Lung (tissue), 12 donors: Measurements from ENCODE around the gene SLIT1. TPM values are rescaled to one million over a fixed set of nuclear protein-coding genes. Genes with fewer than 3 reads are reported as not detected.
A peak's percentile ranks its signal among the peaks of the same experiment; 100 is the strongest.

Source experiments
- ATAC-seq: fragments of 200-7000 bp; cut with Tn5 transposase; one replicate; pipeline ENCODE4 v1.9.1; 2020; ENCODE audit warnings: moderate number of reproducible peaks; ENCODE audit not compliant: insufficient read depth, low FRiP score
- DNase-seq, 3 donors: peaks; one replicate each; pipeline ENCODE4 v3.0.0-alpha.2; 2013 to 2017
- H3K27ac ChIP-seq, 2 donors: one replicate each; pipeline ENCODE4 v1.5.1; 2013; ENCODE audit warnings: mild to moderate bottlenecking in 2 of 2, moderate library complexity in 2 of 2, control low read depth in 1 of 2, inconsistent platforms in 1 of 2, low read depth in 1 of 2, low read length in 1 of 2
- H3K27me3 ChIP-seq, 3 donors: one replicate each; pipeline ENCODE4 v1.5.1; 2013; ENCODE audit warnings: low read length in 2 of 3; ENCODE audit not compliant: control insufficient read depth in 3 of 3, insufficient read depth in 3 of 3
- H3K36me3 ChIP-seq, 4 donors: one replicate each; pipeline ENCODE4 v1.5.1; 2013; ENCODE audit warnings: low read length in 4 of 4, mild to moderate bottlenecking in 1 of 4, moderate library complexity in 1 of 4; ENCODE audit not compliant: control insufficient read depth in 4 of 4, insufficient read depth in 4 of 4
- H3K4me1 ChIP-seq, 5 donors: one replicate each; pipeline ENCODE4 v1.5.1; 2013; ENCODE audit warnings: low read length in 5 of 5, mild to moderate bottlenecking in 2 of 5, moderate library complexity in 1 of 5; ENCODE audit not compliant: control insufficient read depth in 5 of 5, insufficient read depth in 5 of 5
- H3K4me3 ChIP-seq: one replicate; pipeline ENCODE4 v1.5.1; 2013; ENCODE audit warnings: mild to moderate bottlenecking, control low read depth, moderate library complexity
- H3K9ac ChIP-seq, 2 donors: one replicate each; pipeline ENCODE4 v1.5.1; 2013; ENCODE audit warnings: low read length in 2 of 2, control low read depth in 1 of 2; ENCODE audit not compliant: insufficient read depth in 1 of 2
- H3K9me3 ChIP-seq, 4 donors: one replicate each; pipeline ENCODE4 v1.5.1; 2013; ENCODE audit warnings: low read length in 3 of 4, mild to moderate bottlenecking in 1 of 4, moderate library complexity in 1 of 4; ENCODE audit not compliant: control insufficient read depth in 4 of 4, insufficient read depth in 3 of 4
- CTCF ChIP-seq: IDR thresholded peaks from 2 replicates; pipeline ENCODE4 v1.5.1; 2012; ENCODE audit warnings: mild to moderate bottlenecking; ENCODE audit errors: control extremely low read depth, extremely low read depth
- WGBS, 2 donors: extraction: QIAGEN DNeasy Blood & Tissue Kit; methylation state at CpG; one replicate each; pipeline ENCODE4 v1.1.7; 2013; 5-methylcytosine and 5-hydroxymethylcytosine counted together
- polyA plus RNA-seq, 2 donors: library from polyadenylated mRNA; stranded (reverse); fragments of 200-250 nt; gene quantifications; one replicate each; pipeline ENCODE4 v1.2.1, GENCODE V29; 2013
- total RNA-seq, 2 donors: library from RNA; depleted of rRNA in 1 of 2; stranded (reverse); fragments of >200 nt in 1 of 2; gene quantifications; one replicate each; pipeline ENCODE4 v1.2.1, GENCODE V29; 2014 to 2021
- donor health status: control.
- donor health status: control.
- donor health status: Bipolar disorder and iron deficiency.
- donor health status: healthy.
- donor health status: DM: yes; HTN: yes; CAD: no.

The SLIT1 gene
- total and polyA plus RNA-seq, 4 donors: 0.39 to 5.6 (median 0.57) TPM

- Histone ChIP-seq H3K36me3 (no peaks in the 10 kb centered on the region), H3K4me1 (no peaks in the 10 kb centered on the region), H3K9me3 (peaks cover 0 to 4% (median under 1%) of the 10 kb centered on the region in 4 donors), H3K9ac (no peak overlapping the region), H3K4me3 (no peak overlapping the region), H3K27me3 (peaks cover 0 to 3% (median 2%) of the 10 kb centered on the region in 3 donors), H3K27ac (no peak overlapping the region)
- DNase-seq (no peak), ATAC-seq (no peak)
- 77 to 79% methylated on average over 13 to 16 of the region's 16 CpGs for WGBS, 2 donors
- TF ChIP-seq CTCF: no peak
These were observed 117.9 kb downstream of the SLIT1 start for GRCh38 chr10:97067716-97068391.

- Histone ChIP-seq H3K27ac (no peak overlapping the region), H3K4me3 (no peak overlapping the region), H3K36me3 (no peaks in the 10 kb centered on the region), H3K4me1 (no peaks in the 10 kb centered on the region), H3K9me3 (peaks cover 0 to 4% (median under 1%) of the 10 kb centered on the region in 4 donors), H3K9ac (no peak overlapping the region), H3K27me3 (peaks cover 0 to 2% (median 0%) of the 10 kb centered on the region in 3 donors)
- DNase-seq (no peak), ATAC-seq (no peak)
- 84 to 87% methylated on average over 13 of the region's 13 CpGs for WGBS, 2 donors
- TF ChIP-seq CTCF: no peak
These were observed 118.7 kb downstream of the SLIT1 start for GRCh38 chr10:97066877-97067555.

GRCh38 chr10:97065686-97066660 lies 119.8 kb downstream of the SLIT1 start:
- peak in 1 of 3 donors; percentile 23 for DNase-seq
- no peak for ATAC-seq
- Histone ChIP-seq H3K36me3 (no peaks in the 10 kb centered on the region), H3K27ac (no peak overlapping the region), H3K27me3 (peaks cover 0 to 2% (median 0%) of the 10 kb centered on the region in 3 donors), H3K9me3 (peaks cover 0 to 4% (median under 1%) of the 10 kb centered on the region in 4 donors), H3K9ac (no peak overlapping the region), H3K4me1 (no peaks in the 10 kb centered on the region), H3K4me3 (no peak overlapping the region)
- no peak for TF ChIP-seq CTCF
- 70 to 74% methylated on average over 18 of the region's 18 CpGs for WGBS, 2 donors
